A673 (cell line): ENCODE results near the gene OR2V1. TPM values are rescaled to one million over a fixed set of nuclear protein-coding genes. Genes with fewer than 3 reads are reported as not detected.

Source experiments
- BruUV-seq: library from RNA; stranded (reverse); fragments of 400-500 nt; replicated peaks from 2 replicates; lab custom pipeline; 2021; lab: Mats Ljungman, UMichigan
- CTCF ChIA-PET: fragments of 300-600 bp; sonication (Branson Sonifier 250); formaldehyde crosslinking; loops from one replicate; lab custom pipeline; 2022; ENCODE audit warnings: antibody characterized with exemption; lab: Charles Lee
- POLR2A ChIA-PET: fragments of 300-600 bp; sonication (Branson Sonifier 250); formaldehyde crosslinking; loops from one replicate; lab custom pipeline; 2022; ENCODE audit warnings: antibody characterized with exemption; ENCODE audit not compliant: low non-redundant PET; lab: Charles Lee
- DNase-seq: peaks from one replicate; pipeline ENCODE4 v3.0.0-alpha.2; 2015; ENCODE audit warnings: low spot score
- H3K27ac ChIP-seq: fragments of 200-600 bp; sonication (generic); 2 replicates; pipeline ENCODE4 v1.5.1; 2016; ENCODE audit warnings: mixed run types, low read depth, mild to moderate bottlenecking, mixed read lengths, antibody characterized with exemption, low read length; ENCODE audit not compliant: poor library complexity, severe bottlenecking
- H3K27me3 ChIP-seq: fragments of 200-600 bp; sonication (generic); replicated peaks from 2 replicates; pipeline ENCODE4 v1.6.1; 2017; ENCODE audit warnings: mixed run types, low read depth, mild to moderate bottlenecking, mixed read lengths, antibody characterized with exemption, low read length; ENCODE audit not compliant: insufficient read depth, poor library complexity
- H3K36me3 ChIP-seq: fragments of 200-600 bp; sonication (generic); 2 replicates; pipeline ENCODE4 v1.6.1; 2016; ENCODE audit warnings: mixed run types, mild to moderate bottlenecking, mixed read lengths, antibody characterized with exemption, low read length; ENCODE audit not compliant: insufficient read depth, poor library complexity, severe bottlenecking
- H3K4me1 ChIP-seq: fragments of 200-600 bp; sonication (generic); 2 replicates; pipeline ENCODE4 v1.6.1; 2017; ENCODE audit warnings: mixed run types, mild to moderate bottlenecking, mixed read lengths, antibody characterized with exemption, low read length; ENCODE audit not compliant: insufficient read depth, poor library complexity, severe bottlenecking
- H3K4me3 ChIP-seq: fragments of 200-600 bp; sonication (generic); 2 replicates; pipeline ENCODE4 v1.5.1; 2016; ENCODE audit warnings: low read depth, mixed run types, mild to moderate bottlenecking, mixed read lengths, low read length; ENCODE audit not compliant: poor library complexity, severe bottlenecking
- H3K9me3 ChIP-seq: fragments of 200-600 bp; sonication (generic); 2 replicates; pipeline ENCODE4 v1.6.1; 2016; ENCODE audit warnings: mixed run types, low read depth, mild to moderate bottlenecking, mixed read lengths, antibody characterized with exemption, low read length; ENCODE audit not compliant: poor library complexity, severe bottlenecking
- CTCF ChIP-seq: fragments of 300-800, 200-600 bp; sonication (generic); conservative IDR thresholded peaks from 2 replicates; pipeline ENCODE4 v1.5.1; 2017; ENCODE audit warnings: low read depth, mild to moderate bottlenecking, antibody characterized with exemption, low read length, moderate library complexity, mixed read lengths
- EZH2 ChIP-seq: fragments of 200-600 bp; sonication (generic); IDR thresholded peaks from 2 replicates; pipeline ENCODE4 v1.6.1; 2017; ENCODE audit warnings: borderline replicate concordance, low read depth, mild to moderate bottlenecking, mixed read lengths, antibody characterized with exemption, low read length; ENCODE audit not compliant: poor library complexity, severe bottlenecking
- intact Hi-C: fragments of 100-400 bp; cut with micrococcal nuclease; formaldehyde crosslinking; loops from one replicate; pipeline ENCODE4 v1.10.0; 2022; ENCODE audit not compliant: unreplicated experiment
- total RNA-seq: library from RNA; stranded (reverse); gene quantifications from 2 replicates; pipeline ENCODE4 v1.2.3, GENCODE V29; 2021

OR2V1 gene
- total RNA-seq, 1 experiment from 2014 or later = not detected

- intact Hi-C loops = no loop called here
- CTCF ChIA-PET = no interaction called here
- Histone ChIP-seq H3K4me1 (no peaks in the 10 kb centered on the region), H3K4me3 (no peak overlapping the region), H3K36me3 (no peaks in the 10 kb centered on the region), H3K9me3 (peaks cover 7% of the 10 kb centered on the region), H3K27me3 (peaks cover 24% of the 10 kb centered on the region), H3K27ac (no peak overlapping the region)
- no TSS peak for BruUV-seq
- DNase-seq = no peak
- POLR2A ChIA-PET = no interaction called here
- TF ChIP-seq CTCF = no peak
Measured at GRCh38 chr5:181138258-181138657, 7.3 kb upstream of the OR2V1 start.

- intact Hi-C loops = no loop called here
- H3K9me3 ChIP-seq = peaks cover 7% of the 10 kb centered on the region
- ChIA-PET CTCF (no interaction called here), POLR2A (no interaction called here)
- TF ChIP-seq EZH2 = no peak
- no peak overlapping the region for H3K4me3 ChIP-seq
- H3K4me1 ChIP-seq = no peaks in the 10 kb centered on the region
- peaks cover 27% of the 10 kb centered on the region for H3K27me3 ChIP-seq
- BruUV-seq = no TSS peak
- no peak for DNase-seq
- no peak overlapping the region for H3K27ac ChIP-seq
- no peaks in the 10 kb centered on the region for H3K36me3 ChIP-seq
Measured at GRCh38 chr5:181136361-181136955, 5.5 kb upstream of the OR2V1 start.

- no peak for TF ChIP-seq CTCF
- no peak for TF ChIP-seq EZH2
- no peak overlapping the region for H3K4me3 ChIP-seq
- H3K9me3 ChIP-seq = peaks cover 7% of the 10 kb centered on the region
- CTCF ChIA-PET = no interaction called here
- H3K27ac ChIP-seq = no peak overlapping the region
- intact Hi-C loops = no loop called here
- H3K36me3 ChIP-seq = no peaks in the 10 kb centered on the region
- no peaks in the 10 kb centered on the region for H3K4me1 ChIP-seq
- POLR2A ChIA-PET = no interaction called here
- BruUV-seq = no TSS peak
- H3K27me3 ChIP-seq = peaks cover 40% of the 10 kb centered on the region
- no peak for DNase-seq
Measured at GRCh38 chr5:181134259-181134658, 3.3 kb upstream of the OR2V1 start.

DNA sequence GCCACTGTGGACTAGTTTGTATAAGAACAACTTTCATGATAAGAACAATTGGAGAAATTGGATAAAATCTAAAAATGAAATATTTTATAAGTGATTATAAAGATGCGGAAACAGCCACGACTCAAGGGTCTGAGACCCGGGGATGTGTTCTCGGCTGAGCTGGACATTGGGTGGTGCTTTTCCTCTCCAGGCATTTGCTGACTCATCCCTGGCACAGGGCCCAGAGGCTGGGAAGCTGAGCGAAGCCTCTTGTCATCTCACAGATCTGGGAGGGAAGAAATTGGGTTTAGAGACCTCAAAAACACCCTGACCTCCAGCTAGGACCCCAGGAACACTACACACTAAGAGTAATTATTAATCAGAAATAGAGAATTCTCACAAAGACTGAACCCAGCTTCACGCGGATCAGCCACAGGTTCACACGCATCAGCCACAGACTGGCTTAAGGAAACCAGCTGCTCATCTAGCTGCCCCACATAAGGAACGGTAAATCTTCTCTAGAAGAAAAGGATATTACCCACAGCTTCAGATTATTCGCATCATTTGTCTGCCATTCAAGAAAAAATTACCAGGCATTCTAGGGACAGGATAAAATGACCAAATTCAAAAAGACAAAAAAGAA lies 2.8 kb upstream of the OR2V1 start:
- H3K4me3 ChIP-seq = no peak overlapping the region
- peak; percentile 24 for DNase-seq
- TF ChIP-seq CTCF (no peak), EZH2 (no peak)
- H3K9me3 ChIP-seq = peaks cover 7% of the 10 kb centered on the region
- peaks cover 45% of the 10 kb centered on the region for H3K27me3 ChIP-seq
- ChIA-PET POLR2A (no interaction called here), CTCF (no interaction called here)
- no peaks in the 10 kb centered on the region for H3K36me3 ChIP-seq
- no TSS peak for BruUV-seq
- H3K4me1 ChIP-seq = no peaks in the 10 kb centered on the region
- intact Hi-C loops = no loop called here
- H3K27ac ChIP-seq = no peak overlapping the region
